Ecto neural progenitor cell (in vitro differentiated cells): Measurements from ENCODE around the gene EHHADH.

Source experiments
- DNase-seq: peaks from one replicate; pipeline ENCODE4 v3.0.0-alpha.2; 2018; ENCODE audit warnings: low spot score

EHHADH gene

GRCh38 chr3:185145511-185145910 lies 108.3 kb downstream of the EHHADH start:
- no peak for DNase-seq

GRCh38 chr3:185144784-185145183 lies 109.1 kb downstream of the EHHADH start:
- no peak for DNase-seq
